ENCODE results near the gene IRX4.

The IRX4 gene

GRCh38 chr5:1889321-1890065, 6.8 kb upstream of the IRX4 start:
- no peak for DNase-seq

DNA sequence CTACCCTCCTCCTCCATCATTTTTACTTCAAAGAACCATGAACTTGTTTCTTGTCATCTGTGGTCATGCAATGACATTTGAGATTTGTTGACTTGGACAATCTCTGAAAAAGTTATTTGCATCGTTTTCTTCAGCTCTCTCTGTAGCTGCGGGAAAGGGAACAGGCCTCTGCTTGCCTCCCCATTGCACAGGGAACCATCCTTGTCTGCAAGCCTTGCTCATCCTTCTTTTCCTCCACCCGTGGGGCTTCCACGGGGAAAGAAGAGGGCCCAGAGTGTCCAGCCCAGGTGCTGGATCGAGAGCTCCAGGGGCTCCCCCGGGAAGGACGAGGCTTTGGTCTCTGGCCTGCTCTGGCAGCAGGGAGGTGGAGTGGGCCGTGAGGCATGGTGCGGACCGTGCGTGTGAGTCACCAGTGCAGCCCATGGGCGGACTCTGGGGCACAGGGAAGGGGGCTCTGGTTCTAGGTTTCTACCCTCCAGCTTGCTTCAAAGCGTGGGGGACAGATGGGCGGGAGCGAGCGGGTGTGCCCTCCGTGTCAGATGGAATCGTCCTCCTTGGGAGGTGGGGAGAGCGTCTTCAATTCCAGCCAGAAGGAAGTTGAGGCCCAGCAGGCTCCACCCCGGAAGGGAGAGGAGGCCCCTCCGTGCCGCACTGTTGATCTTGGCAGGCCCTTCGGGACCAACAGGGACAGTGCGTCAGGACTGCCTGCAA, 6.0 kb upstream of the IRX4 start:
- no peak for DNase-seq

DNA sequence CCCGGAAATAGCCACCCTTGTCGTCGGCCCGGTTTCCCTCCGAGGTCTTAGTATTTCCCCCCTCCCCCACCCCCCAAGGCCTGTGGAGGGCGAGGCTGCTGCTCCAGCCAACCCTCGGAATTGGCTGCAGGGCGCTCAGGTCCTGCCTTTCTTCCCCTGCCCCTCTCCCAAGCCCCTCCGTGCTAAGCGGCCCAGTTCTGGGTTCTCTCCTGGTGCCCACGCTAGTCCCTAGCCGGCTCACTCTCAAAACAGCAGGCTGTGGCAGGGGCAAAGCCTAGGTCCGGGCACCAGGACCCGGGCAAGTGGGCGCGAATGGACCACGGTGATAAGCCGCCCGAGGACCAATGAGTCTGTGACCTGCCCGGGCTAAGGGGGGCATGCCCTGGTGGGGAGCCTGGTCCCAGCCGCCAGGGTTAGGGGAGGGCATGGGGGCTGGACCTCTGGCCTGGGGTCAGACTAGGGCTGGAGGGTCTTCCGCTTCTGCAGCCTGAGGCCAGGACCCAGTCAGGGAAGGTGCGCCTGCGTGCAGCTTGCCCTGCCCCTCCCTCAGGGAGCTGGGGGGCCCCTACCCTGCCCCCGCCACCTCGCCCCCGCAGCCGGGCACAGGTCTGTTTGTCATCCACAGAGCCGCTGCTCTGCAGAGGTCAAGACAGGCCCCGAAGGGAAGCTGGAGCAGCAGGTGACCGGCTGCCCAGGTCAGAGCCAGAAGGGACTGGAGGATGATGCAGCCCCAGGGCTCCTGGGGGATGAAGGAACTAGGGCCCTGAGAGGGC, 5.0 kb upstream of the IRX4 start:
- no peak for DNase-seq

GRCh38 chr5:1886846-1887587, 4.3 kb upstream of the IRX4 start:
- no peak for DNase-seq

GRCh38 chr5:1885868-1886845, 3.4 kb upstream of the IRX4 start:
- no peak for DNase-seq

DNA sequence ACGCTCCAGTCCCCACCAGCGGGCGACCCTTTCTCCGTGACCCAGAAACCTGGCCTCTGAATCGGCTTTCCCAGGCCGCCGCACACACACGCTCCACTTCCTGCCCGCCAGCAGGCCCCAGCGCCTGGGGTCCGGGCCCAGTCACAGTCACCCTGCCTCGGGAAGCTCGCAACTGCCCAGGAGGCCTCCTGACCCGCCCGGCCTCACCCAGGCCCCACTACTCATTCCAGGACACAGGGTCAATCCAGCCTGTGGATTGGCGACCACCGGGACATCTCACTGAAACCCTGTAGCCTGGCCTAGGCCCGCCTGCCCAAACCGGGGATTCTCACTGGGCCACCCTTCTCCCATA, 2.7 kb upstream of the IRX4 start:
- no peak for DNase-seq

DNA sequence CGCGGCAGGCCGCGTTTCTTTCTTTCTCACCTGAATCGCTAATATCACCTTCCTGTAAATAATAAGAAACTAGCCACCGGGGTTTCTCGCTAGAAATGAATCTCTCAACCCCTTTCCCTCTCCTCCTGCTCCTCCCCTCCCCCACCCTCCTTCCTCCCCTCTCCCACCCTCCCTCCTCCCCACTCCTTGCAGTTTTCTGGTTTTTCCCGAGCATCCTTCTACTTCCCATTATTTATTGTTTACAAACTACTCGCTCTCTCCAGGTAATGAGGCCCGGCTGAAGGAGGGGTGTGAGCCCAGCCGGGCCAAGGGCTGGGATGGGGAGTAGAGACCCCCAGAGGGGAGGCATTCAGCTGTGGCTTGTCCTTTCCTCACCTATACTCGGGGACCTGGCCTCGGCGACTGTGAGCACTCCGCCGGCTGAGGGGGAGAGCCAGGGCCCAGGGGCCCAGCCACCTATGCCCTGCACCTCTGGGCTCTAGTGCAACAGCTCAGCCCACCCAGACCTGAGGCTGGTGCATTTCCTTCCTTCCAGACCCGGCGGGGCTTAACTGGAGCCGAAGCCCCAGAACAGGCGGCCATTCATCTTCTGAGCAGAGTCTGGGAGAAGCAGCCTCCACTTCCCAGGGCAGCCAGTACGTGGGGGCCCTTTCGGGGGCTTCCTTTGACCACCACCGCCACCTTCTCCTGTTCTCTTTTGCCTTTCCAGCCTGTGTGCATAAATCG, 2.1 kb upstream of the IRX4 start:
- DNase-seq: no peak

DNA sequence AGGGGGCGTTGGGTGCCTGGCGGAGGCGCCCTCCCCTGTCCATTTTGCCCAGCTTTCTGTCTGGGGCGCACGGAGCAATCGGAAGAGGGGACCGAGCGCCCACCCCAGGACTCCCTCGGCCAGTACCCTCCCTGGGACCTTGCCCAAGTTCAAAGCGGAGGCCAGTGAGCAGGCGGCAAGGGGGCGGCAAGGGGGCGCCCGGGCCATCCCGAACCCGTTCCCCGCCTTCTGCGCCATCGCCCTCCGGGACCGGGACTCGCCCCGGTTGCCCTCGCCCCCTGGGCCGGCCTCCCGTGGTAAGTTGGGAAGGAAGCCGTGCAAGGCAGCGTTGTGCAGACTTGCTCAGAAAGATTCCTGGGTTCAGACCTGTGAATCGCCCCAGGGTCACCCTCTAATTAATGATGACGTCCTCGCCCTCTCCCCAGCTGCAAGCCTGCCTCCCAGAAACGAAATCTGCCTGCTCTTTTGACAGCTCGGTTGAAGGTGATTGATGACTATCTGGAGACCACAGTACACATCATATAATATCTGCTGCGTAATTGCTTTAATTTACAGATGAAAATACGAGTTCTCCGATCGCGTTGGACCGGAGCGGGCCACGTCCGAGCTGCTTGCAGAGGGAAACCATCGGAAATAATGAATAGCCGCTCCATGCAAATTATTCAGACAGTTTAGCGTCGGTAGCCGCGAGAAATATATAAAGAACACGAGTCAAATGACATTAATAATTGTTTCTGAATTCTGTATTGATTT, 1.4 kb upstream of the IRX4 start:
- DNase-seq: no peak

DNA sequence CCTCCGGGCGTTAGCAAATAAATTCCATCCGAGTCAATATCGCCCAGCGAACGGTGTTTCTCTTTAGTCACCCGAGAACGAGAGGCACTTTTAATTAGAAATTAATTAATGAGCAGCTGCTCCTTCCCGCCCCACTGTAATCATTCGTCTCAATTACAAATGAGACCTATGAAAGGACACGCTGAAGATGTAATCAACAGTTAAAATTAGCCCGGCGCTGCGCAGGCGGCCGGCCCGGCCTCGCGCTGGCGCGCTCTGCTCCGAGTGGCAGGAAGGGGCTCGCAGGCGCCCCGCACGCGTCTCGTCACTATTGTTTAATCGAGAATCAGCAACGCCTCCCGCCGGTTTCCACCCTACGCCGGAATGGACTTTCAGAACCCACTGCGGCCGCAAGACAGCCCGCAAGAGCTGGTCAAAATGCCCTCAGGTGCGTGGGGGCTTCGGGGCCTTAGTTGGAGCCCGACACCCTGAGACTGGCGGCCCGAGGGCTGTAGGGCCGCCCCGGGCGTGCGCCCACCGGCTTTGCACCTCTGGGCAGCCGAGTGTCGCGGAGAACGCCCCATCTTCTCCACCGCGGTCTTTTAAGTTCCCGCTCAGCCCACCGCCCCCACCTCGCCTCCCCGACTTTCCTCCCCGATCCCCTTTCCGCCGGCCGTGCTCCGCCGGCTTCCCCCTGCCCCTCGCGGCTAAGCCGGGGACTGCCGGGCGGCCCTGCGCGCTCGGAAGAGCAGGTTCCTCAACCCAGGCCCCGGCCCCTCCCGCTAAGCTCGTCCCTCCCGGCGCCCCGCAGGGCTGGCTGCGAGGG, 597 bp upstream of the IRX4 start:
- DNase-seq: no peak

- no peak for DNase-seq
Observed at GRCh38 chr5:1881731-1882336, 891 bp downstream of the IRX4 start.

- peak in 1 of 2 experiments; percentile 8 for DNase-seq
Observed at GRCh38 chr5:1881098-1881572, 1.6 kb downstream of the IRX4 start.

DNA sequence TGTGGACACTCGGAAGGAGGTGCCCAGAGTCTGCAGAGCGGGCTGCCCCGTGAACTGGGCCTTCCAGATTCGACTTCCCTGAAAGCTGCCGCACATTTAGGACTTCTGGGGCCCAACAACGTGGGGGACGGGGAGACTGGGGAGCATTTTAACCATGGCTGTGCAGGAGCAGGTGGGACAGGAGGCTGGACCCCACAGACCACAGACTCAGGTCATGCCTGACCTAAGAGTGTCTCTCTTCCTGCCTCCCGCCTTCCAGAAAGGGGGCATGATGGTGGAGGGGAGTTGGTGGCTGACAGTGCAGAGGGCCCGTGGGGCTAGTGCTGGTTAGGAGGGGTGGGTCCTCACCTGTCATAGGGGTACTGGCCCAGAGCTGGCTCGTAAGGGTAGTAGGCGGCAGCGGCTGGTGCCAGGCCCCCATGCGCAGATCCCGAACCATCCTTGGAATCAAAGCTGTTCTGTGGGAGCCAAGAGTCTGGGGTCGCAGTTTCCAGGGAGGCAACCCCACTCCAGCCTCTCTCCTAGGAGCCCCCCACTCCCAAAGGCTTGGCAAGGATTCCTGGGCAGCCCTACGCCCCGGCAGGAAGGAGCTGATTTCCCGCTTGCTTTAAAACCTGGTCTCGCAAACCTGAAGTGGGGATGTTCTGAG, 2.2 kb downstream of the IRX4 start:
- no peak for DNase-seq

- no peak for DNase-seq
Observed at GRCh38 chr5:1879292-1880263, 3.1 kb downstream of the IRX4 start.

DNA sequence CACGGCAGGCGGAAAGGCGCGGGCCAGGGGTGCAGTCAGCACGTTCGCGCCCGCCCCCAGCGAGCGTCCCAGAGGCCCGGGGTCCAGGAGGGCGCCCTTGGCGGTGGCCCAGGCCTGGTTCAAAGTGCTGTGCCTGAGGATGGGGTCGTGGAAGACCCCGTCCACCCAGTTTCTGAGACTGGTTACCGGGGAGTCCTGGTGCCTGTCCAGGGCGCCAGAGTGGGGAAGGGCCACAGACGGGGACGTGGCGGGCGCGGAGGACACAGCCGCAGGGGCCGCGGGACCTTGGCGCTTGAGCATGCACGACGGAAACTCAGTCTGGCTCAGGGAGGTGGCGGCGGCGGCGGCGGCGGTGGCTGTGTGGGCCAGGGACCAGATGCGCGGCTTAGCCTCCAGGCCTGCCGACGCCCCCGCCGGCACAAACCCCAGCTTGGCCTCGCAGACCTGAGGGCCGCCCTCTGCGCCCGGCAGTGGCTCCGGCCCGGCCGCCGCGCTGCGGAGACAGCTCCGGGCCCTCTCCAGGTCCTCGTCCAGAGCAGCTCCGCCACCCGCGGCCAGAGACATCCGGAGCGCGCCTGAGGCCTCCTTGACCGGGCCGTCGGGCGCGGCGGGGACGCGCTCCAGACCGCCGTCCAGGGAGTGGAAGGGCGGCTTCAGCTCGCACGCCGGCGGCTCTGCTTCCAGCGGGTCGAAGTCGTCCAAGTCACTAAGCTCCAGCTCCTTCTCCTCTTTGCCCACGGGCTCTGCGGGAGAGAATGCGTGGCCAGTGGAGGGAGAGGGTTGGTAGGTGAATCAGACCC, 4.5 kb downstream of the IRX4 start:
- DNase-seq: no peak

DNA sequence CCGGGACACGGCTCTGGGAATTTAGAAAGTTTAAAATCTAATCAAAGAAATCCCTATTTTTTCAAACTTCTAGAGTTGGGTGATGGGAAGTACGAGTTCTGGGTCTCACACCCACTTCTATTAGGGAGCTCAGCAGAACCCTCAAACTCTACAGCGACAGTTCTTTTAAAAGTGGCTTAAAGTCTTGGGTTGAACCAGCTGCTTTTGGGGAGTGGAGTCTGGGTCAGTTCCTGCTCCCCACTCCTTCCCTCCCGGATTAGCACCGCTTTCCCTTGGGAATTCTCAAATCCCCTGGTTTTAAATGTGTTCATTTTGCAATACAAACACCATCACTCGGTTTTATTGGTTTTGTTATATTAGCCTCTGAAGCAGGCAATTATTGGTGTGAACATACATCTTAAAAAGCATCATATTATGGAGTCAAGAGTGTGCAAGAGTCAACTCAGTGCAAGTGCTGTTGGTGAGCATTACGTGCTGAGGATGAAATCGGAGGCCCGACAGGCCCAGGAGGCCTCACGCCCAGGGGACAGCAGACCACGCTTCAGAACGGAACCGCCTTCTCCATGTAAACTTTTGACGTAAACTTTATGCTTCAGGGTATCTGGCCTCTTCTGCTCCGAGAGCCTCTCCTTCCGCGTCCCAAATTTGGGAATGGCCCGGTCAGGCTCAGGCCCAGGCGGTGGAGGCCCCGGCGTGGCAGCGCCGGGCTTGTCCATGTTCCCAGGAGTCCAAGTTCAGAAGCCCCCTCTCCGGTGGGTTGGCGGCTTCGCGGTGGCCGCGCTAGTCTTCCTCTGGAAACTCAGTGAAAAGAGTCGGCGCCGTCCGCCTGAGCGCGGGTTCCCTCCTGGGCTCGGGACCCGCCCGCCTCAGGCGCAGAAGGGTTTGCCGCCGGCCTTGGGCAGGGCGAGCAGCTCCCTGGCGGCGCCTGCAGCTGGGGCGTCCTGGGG, 5.3 kb downstream of the IRX4 start:
- DNase-seq: no peak
